ENCODE measurements around the gene CYSTM1. TPM values are rescaled to one million over a fixed set of nuclear protein-coding genes. Genes with fewer than 3 reads are reported as not detected.

The CYSTM1 gene
- total and polyA plus RNA-seq, 2 experiments from 2014 or later: 16.0 to 42.3 TPM

DNA sequence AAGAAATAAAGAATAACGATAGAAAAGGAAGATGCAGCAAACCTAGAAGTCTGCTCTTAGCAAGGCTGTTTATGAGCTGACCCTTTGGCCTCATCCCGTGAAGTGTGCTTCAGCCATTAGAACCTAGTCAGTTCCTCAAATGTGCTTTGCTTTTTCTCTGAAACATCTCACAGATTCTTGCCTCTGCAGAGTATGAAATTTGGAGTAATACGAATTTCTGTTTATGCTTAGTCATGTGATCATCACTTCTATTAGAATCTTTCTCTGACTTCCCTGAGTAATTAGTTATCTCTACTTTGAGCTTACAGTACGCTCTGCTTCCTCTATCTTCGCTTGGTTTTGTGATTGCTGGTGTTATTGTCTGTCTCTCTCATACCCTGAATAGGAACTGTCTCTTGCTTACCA lies 11.3 kb downstream of the CYSTM1 start:
- in situ Hi-C loops (cut with MboI): no loop called here
- Histone ChIP-seq H3K79me2 (ENCODE audit: insufficient read depth) (peaks cover 7% of the 10 kb centered on the region; the same call in 1 of the 2 replicates), H3K36me3 (ENCODE audit: low read depth) (no peaks in the 10 kb centered on the region), H2AFZ (no peak overlapping the region), H3K4me3 (no peak overlapping the region), H3K9me2 (ENCODE audit: insufficient read depth) (no peaks in the 10 kb centered on the region), H3F3A (ENCODE audit: insufficient read depth) (peaks cover 17% of the 10 kb centered on the region), H3K9ac (no peak overlapping the region), H3K27ac (no peak overlapping the region), H4K20me1 (ENCODE audit: insufficient read depth) (no peaks in the 10 kb centered on the region), H3K27me3 (replicated peaks; ENCODE audit: insufficient read depth) (no peaks in the 10 kb centered on the region), H3K4me1 (ENCODE audit: insufficient read depth) (peaks cover 28% of the 10 kb centered on the region), H3K4me2 (ENCODE audit: unreplicated experiment) (no peak overlapping the region), H3K9me3 (ENCODE audit: low read depth) (no peaks in the 10 kb centered on the region)
- TF ChIP-seq EZH2 (IDR thresholded peaks at IDR 0.05; ENCODE audit: insufficient read depth, poor library complexity, severe bottlenecking) (no peak), EZH2phosphoT487 (IDR thresholded peaks at IDR 0.05; ENCODE audit: insufficient read depth, low read depth) (no peak)
- 84 to 85% methylated on average over 5 of the region's 5 CpGs for WGBS, 2 experiments (ENCODE audit: low coverage in 1 of 2, low lambda C conversion rate in 2 of 2, missing lambda C conversion rate in 2 of 2)
- DNase-seq: no peak

DNA sequence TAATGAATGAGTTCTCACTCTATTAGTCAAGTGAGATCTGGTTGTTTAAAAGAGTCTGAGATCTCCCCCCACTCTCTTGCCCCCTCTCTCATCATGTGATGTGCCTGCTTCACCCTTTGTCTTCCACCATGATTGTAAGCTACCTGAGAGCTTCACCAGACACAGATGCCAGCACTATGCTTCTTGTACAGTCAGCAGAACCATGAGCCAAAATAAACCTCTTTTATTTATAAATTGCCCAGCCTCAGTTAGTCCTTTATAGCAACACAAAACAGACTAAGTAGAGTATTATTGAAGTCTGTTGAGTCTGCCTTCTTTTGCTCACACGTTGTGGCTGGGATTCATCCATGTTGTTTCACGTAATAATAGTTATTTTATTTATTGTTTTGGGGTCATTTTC lies 14.3 kb downstream of the CYSTM1 start:
- H3K36me3 ChIP-seq (ENCODE audit: low read depth): no peaks in the 10 kb centered on the region
- H3K27me3 ChIP-seq (replicated peaks; ENCODE audit: insufficient read depth): no peaks in the 10 kb centered on the region
- no peaks in the 10 kb centered on the region for H3K9me2 ChIP-seq (ENCODE audit: insufficient read depth)
- no peak overlapping the region for H2AFZ ChIP-seq
- H3K79me2 ChIP-seq (ENCODE audit: insufficient read depth): no peaks in the 10 kb centered on the region
- DNase-seq: no peak
- no peak overlapping the region for H3K27ac ChIP-seq
- 82 to 89% methylated on average over 2 of the region's 2 CpGs for WGBS, 2 experiments (ENCODE audit: low coverage in 1 of 2, low lambda C conversion rate in 2 of 2, missing lambda C conversion rate in 2 of 2)
- no peaks in the 10 kb centered on the region for H4K20me1 ChIP-seq (ENCODE audit: insufficient read depth)
- H3K9me3 ChIP-seq (ENCODE audit: low read depth): no peaks in the 10 kb centered on the region
- H3F3A ChIP-seq (ENCODE audit: insufficient read depth): peaks cover 5% of the 10 kb centered on the region; the same call in 1 of the 2 replicates
- no peak overlapping the region for H3K4me2 ChIP-seq (ENCODE audit: unreplicated experiment)
- H3K4me3 ChIP-seq: no peak overlapping the region
- in situ Hi-C loops (cut with MboI): no loop called here
- H3K4me1 ChIP-seq (ENCODE audit: insufficient read depth): peaks cover 12% of the 10 kb centered on the region
- H3K9ac ChIP-seq: no peak overlapping the region
- TF ChIP-seq EZH2 (IDR thresholded peaks at IDR 0.05; ENCODE audit: insufficient read depth, poor library complexity, severe bottlenecking): no peak
- TF ChIP-seq EZH2phosphoT487 (IDR thresholded peaks at IDR 0.05; ENCODE audit: insufficient read depth, low read depth): no peak

DNA sequence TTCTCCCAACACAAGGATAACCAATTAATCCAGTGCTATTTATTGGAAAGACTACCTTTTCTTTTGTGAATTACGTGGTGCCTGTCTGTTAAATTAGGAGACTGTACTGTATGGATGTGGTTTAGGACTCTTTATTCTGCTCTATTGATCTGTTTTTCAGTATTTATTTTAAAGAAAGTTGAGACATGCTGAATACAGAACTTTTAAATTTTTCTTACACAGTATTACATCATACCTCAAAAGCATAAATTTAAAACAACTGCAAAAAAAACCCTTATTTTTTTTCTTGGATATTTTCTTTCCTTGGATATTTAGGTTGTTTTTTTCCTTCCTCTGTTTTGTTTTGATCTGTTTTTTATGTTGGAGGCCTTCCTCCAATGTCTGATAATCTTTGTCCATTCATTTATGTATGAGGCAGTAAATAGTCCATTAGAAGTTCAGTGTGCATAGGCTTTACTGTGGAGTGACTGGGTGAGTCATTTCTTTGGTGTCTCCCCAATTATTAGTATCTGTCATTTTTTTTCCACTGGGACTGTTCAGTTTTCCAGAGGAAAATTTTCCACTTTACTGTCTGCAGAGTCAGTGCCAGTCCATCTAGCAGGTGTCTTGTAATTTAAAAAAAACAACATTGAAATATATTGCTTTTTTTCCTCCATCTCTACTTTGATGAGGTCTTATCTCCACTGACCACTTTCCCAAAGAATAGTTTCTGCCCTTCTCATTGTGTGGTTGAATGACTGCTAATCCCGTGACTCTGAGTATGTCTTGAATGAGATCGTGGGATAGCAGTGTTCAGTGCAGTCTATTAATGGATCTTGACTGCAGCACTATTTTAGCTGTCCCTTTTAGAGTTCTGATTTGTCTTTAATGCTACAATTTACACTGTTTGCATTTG lies 15.2 kb downstream of the CYSTM1 start:
- H3K4me2 ChIP-seq (ENCODE audit: unreplicated experiment): peak overlapping the region; percentile 6
- H3K79me2 ChIP-seq (ENCODE audit: insufficient read depth): no peaks in the 10 kb centered on the region
- no peaks in the 10 kb centered on the region for H3K27me3 ChIP-seq (replicated peaks; ENCODE audit: insufficient read depth)
- peak overlapping the region; percentile 60 for H3K27ac ChIP-seq
- in situ Hi-C loops (cut with MboI): no loop called here
- DNase-seq: peak; percentile 81
- H3K4me1 ChIP-seq (ENCODE audit: insufficient read depth): peaks cover 12% of the 10 kb centered on the region
- no peaks in the 10 kb centered on the region for H3K36me3 ChIP-seq (ENCODE audit: low read depth)
- no peaks in the 10 kb centered on the region for H4K20me1 ChIP-seq (ENCODE audit: insufficient read depth)
- H3K4me3 ChIP-seq: no peak overlapping the region
- TF ChIP-seq EZH2phosphoT487 (IDR thresholded peaks at IDR 0.05; ENCODE audit: insufficient read depth, low read depth): no peak
- TF ChIP-seq EZH2 (IDR thresholded peaks at IDR 0.05; ENCODE audit: insufficient read depth, poor library complexity, severe bottlenecking): no peak
- no peaks in the 10 kb centered on the region for H3K9me3 ChIP-seq (ENCODE audit: low read depth)
- 57 to 58% methylated on average over 3 of the region's 3 CpGs for WGBS, 2 experiments (ENCODE audit: low coverage in 1 of 2, low lambda C conversion rate in 2 of 2, missing lambda C conversion rate in 2 of 2)
- H2AFZ ChIP-seq: peak overlapping the region; percentile 17; the same call in 1 of the 2 replicates
- H3F3A ChIP-seq (ENCODE audit: insufficient read depth): peaks cover 5% of the 10 kb centered on the region; the same call in 1 of the 2 replicates
- H3K9me2 ChIP-seq (ENCODE audit: insufficient read depth): no peaks in the 10 kb centered on the region
- peak overlapping the region; percentile 29 for H3K9ac ChIP-seq

DNA sequence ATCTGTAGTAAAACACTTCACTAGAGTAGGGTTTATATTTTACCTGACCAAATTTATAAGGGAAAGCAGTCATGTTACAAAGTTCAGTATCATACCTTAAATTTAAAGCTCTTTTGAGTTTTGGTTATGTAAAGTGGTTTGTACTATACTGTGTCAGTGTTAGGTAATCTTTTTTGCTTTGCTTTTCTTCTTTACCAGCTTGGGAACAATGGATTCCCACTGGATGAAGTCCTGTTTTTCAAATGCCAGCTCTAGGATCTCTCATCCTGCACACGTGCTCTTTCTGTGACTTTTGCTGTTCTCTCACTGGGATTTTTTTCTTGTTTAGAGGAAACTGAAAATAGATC lies 15.9 kb downstream of the CYSTM1 start:
- Histone ChIP-seq H3K79me2 (ENCODE audit: insufficient read depth) (no peaks in the 10 kb centered on the region), H3K27ac (peak overlapping the region; percentile 60), H3K9me3 (ENCODE audit: low read depth) (no peaks in the 10 kb centered on the region), H3K4me3 (no peak overlapping the region), H3K4me2 (ENCODE audit: unreplicated experiment) (no peak overlapping the region), H2AFZ (no peak overlapping the region), H3K36me3 (ENCODE audit: low read depth) (no peaks in the 10 kb centered on the region), H3K27me3 (replicated peaks; ENCODE audit: insufficient read depth) (no peaks in the 10 kb centered on the region), H3K4me1 (ENCODE audit: insufficient read depth) (peaks cover 12% of the 10 kb centered on the region), H3F3A (ENCODE audit: insufficient read depth) (peaks cover 5% of the 10 kb centered on the region; the same call in 1 of the 2 replicates), H3K9me2 (ENCODE audit: insufficient read depth) (no peaks in the 10 kb centered on the region), H4K20me1 (ENCODE audit: insufficient read depth) (no peaks in the 10 kb centered on the region), H3K9ac (peak overlapping the region; percentile 8; the same call in 1 of the 2 replicates)
- DNase-seq: no peak
- 16 to 18% methylated on average over 1 of the region's 1 CpG for WGBS, 2 experiments (ENCODE audit: low coverage in 1 of 2, low lambda C conversion rate in 2 of 2, missing lambda C conversion rate in 2 of 2)
- TF ChIP-seq EZH2 (IDR thresholded peaks at IDR 0.05; ENCODE audit: insufficient read depth, poor library complexity, severe bottlenecking) (no peak), EZH2phosphoT487 (IDR thresholded peaks at IDR 0.05; ENCODE audit: insufficient read depth, low read depth) (no peak)
- in situ Hi-C loops (cut with MboI): no loop called here

Measured in GM23248 (cell line).